ENCODE results near the gene PTRHD1. TPM values are rescaled to one million over a fixed set of nuclear protein-coding genes. Genes with fewer than 3 reads are reported as not detected.

PTRHD1 gene
- total RNA-seq, 1 experiment from 2014 or later, result 51.0 TPM

DNA sequence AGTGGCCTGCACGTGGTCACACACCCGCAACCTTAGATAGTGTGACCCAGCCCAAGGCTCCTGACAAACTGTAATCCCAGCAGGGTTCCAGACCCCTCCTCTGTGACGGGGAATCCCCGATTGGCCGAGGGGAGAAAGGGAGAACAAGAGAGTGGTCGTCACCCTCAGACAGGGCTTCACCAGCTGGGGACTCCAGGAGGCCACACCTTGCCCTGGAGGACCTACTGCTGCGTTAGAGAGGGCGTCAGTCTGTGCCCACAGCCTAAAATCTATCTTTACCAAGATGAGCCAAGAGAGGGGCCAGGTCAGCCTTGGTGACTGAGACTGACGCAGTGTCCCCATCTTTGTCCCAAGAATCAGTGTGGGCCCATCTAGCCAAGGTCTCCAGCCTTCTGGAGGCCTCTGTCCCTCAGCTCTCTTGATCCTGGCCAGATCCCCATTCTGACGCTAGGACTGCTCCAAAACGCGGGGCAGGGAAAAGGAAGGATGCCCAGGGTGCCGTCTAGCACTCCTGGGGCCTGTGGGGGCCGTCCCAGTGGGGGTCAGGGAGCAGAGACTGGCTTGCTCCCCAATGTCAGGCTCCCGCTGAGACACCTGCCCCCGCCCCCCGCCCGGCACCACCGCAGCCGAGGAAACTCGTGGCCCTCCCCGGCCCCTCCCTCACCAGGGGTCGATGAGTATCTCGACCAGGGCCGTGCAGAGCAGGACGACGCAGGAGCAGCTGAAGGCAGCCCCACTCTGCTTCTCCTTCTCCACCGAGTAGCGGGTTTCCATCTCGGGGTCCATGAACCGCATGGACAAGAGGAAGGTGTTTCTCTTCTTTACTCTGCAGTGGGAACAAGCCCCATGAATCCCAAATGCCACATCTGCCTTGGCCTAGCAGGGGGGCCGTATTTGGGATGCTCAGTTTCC is 40.9 kb upstream of the PTRHD1 start:
- DNase-seq (ENCODE audit: low read depth in 1 of 2, low spot score in 2 of 2), result no peak
- no peaks in the 10 kb centered on the region for H3K9me3 ChIP-seq (replicated peaks)
- H3K27ac ChIP-seq, result no peak overlapping the region
- H3K4me3 ChIP-seq, result no peak overlapping the region
- no peaks in the 10 kb centered on the region for H3K27me3 ChIP-seq (replicated peaks)
- H3K36me3 ChIP-seq, result peaks cover 18% of the 10 kb centered on the region
- H3K4me1 ChIP-seq (replicated peaks), result peaks cover 10% of the 10 kb centered on the region

DNA sequence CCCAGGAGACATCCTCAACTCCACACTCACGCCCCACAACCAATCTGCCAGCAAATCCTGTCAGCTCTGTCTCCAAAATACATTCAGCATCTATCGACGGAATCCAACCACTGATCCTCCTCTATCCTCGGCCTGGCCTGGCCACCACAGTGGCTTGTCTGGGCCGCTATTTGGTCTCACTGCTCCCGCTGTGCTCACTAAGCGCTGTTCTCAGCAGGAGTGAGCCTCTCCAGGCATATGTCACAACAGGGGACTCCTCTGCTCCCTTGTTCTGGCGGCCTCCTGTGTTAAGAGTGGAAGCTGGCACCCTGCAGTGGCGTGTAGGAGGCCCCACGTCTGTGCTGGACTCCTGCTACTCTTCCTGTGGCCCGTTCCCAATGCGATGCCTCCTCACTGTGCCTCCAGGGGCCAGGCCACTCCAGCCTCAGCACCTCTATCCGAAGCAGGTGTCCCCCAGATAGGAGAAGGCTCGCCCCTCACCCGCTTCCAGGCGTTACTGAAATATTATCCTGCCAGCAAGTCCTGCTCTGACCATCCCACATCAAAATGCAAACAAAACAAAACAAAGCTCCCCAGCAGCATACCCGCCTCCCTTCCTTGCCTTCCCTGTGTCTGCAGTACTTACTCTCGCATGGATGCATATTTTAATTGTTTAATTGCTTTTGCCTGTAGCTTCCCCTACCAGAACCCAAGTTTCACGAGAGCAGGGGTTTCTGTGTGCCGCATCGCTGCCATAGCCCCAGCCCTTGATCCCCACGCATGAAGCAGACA is 39.9 kb upstream of the PTRHD1 start:
- no peaks in the 10 kb centered on the region for H3K27me3 ChIP-seq (replicated peaks)
- H3K9me3 ChIP-seq (replicated peaks), result no peaks in the 10 kb centered on the region
- peaks cover 18% of the 10 kb centered on the region for H3K36me3 ChIP-seq
- no peak overlapping the region for H3K4me3 ChIP-seq
- DNase-seq (ENCODE audit: low read depth in 1 of 2, low spot score in 2 of 2), result no peak
- H3K4me1 ChIP-seq (replicated peaks), result peaks cover 10% of the 10 kb centered on the region
- H3K27ac ChIP-seq, result no peak overlapping the region

DNA sequence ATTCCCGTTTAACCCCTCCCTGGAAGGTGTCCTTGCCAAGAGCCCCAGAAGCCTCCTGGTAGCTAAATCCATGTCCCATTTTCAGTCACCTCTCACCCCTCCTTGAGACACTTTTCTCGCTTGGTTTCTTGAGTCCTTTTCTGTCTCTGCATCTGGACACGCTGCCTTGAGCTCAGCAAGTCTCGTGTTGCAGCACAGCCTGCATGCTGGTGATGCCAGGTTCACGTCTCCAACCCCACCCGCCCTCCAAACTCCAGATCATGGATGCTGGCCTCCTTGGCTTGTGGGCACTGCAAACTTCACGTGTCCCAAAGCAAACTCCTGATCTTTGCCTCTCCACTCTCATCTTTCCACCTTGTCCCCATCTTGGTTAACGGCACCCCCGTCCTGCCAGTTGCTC is 39.3 kb upstream of the PTRHD1 start:
- no peaks in the 10 kb centered on the region for H3K9me3 ChIP-seq (replicated peaks)
- H3K4me3 ChIP-seq, result no peak overlapping the region
- no peak overlapping the region for H3K27ac ChIP-seq
- no peaks in the 10 kb centered on the region for H3K27me3 ChIP-seq (replicated peaks)
- peaks cover 14% of the 10 kb centered on the region for H3K4me1 ChIP-seq (replicated peaks)
- H3K36me3 ChIP-seq, result peaks cover 21% of the 10 kb centered on the region
- no peak for DNase-seq (ENCODE audit: low read depth in 1 of 2, low spot score in 2 of 2)

DNA sequence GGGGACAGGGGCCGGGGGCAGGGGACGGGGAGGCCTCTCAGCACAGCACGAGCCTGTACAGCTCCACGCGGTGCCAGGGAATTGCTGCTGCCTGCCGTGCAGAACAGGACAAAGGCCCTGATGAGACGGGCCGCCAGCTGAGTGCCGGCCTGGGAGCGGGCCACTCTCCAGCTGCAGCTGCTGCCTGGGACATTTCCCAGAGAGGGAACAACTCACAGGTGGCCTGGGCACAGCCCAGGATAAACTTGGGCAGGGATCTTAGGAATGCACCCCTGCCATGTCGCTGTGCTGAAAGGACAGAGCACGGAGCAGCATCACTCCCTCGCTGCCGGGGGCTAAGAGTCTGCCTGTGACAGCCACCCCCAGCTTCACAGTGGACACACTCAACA is 38.9 kb upstream of the PTRHD1 start:
- Histone ChIP-seq H3K36me3 (peaks cover 26% of the 10 kb centered on the region), H3K27ac (no peak overlapping the region), H3K9me3 (replicated peaks) (no peaks in the 10 kb centered on the region), H3K4me1 (replicated peaks) (peaks cover 17% of the 10 kb centered on the region), H3K27me3 (replicated peaks) (no peaks in the 10 kb centered on the region), H3K4me3 (no peak overlapping the region)
- no peak for DNase-seq (ENCODE audit: low read depth in 1 of 2, low spot score in 2 of 2)

DNA sequence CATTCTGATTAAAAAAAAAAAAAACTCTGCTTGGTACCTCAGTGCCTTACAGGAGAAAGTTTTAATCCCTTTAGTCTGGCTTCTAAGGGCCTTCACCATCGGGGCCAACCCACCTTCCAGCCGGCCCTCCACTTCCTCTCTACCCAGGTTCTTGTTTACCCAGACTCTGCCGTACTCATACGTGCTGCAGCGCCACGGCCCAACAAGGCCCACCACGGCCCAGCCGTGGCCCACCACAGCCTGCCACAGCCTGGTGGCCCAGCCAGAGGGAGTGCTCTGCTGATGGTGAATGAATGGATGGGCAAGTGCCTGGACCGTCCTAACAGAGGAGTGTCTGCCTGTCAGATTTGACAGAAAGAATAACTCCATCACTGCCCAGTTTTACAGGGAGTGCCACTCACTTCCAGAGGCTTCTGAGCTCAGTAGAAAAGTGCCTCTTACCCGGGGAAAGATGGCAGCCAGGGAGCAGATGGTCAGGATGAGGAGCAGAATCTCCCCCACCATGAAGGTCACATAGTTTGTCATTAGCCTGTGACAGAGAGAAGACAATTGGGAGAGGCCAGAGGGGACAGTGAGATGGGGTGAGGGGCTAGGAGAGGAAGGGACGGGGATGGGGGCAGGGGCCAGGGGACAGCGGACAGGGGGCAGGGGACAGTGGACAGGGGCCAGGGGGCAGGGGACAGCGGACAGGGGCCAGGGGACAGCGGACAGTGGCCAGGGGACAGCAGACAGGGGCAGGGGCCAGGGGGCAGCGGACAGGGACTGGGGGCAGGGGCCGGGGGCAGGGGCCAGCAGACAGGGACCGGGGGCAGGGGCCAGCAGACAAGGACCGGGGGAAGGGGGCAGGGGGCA is 38.3 kb upstream of the PTRHD1 start:
- peak in 1 of 2 experiments; percentile 11 for DNase-seq (ENCODE audit: low read depth in 1 of 2, low spot score in 2 of 2)
- peaks cover 28% of the 10 kb centered on the region for H3K36me3 ChIP-seq
- H3K27ac ChIP-seq, result no peak overlapping the region
- no peaks in the 10 kb centered on the region for H3K27me3 ChIP-seq (replicated peaks)
- no peak overlapping the region for H3K4me3 ChIP-seq
- H3K4me1 ChIP-seq (replicated peaks), result peaks cover 17% of the 10 kb centered on the region
- no peaks in the 10 kb centered on the region for H3K9me3 ChIP-seq (replicated peaks)

DNA sequence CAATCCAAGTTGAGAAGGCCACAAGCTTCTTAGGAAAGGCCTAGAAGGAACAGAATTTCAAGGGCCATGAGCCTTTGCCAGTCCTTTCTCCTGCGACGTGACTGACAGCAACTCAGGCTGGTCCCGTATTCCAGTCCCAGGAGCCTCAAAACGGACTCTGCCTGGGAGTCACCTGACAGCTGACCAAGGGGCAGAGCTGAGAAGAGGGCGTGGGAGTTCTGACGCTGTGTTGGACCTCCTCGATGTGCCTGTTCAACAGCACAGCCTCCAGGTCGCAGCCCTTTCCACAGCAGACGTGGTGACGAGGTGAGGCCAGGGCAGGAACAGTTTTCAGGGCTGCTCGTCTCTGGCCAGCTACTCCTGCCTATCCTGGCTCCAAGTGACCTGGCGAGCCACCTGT is 37.6 kb upstream of the PTRHD1 start:
- peaks cover 16% of the 10 kb centered on the region for H3K4me1 ChIP-seq (replicated peaks)
- peak in 1 of 2 experiments; percentile 32 for DNase-seq (ENCODE audit: low read depth in 1 of 2, low spot score in 2 of 2)
- H3K27me3 ChIP-seq (replicated peaks), result no peaks in the 10 kb centered on the region
- no peak overlapping the region for H3K27ac ChIP-seq
- peaks cover 22% of the 10 kb centered on the region for H3K36me3 ChIP-seq
- no peak overlapping the region for H3K4me3 ChIP-seq
- no peaks in the 10 kb centered on the region for H3K9me3 ChIP-seq (replicated peaks)

DNA sequence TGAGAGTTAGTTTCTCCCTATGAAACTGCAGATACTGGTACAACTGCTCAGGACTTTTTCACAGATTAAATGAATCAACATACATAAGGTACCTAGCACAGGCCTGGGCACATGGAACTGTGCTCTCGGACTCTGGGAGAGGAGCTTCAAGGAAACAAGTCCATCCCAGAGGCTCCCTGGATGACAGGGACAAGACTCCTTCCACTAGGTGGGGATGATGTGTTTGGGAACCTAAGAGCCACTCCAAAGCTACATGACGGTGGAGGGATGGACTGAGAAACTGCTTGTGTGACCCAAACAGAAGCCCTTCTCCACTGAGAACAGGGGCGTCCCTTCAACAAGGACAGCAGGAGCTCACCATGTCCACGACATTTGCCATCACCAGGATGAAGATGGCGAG is 37.2 kb upstream of the PTRHD1 start:
- Histone ChIP-seq H3K27me3 (replicated peaks) (no peaks in the 10 kb centered on the region), H3K27ac (no peak overlapping the region), H3K36me3 (peaks cover 22% of the 10 kb centered on the region), H3K4me1 (replicated peaks) (peaks cover 12% of the 10 kb centered on the region), H3K9me3 (replicated peaks) (no peaks in the 10 kb centered on the region), H3K4me3 (no peak overlapping the region)
- DNase-seq (ENCODE audit: low read depth in 1 of 2, low spot score in 2 of 2), result peak in 1 of 2 experiments; percentile 27

DNA sequence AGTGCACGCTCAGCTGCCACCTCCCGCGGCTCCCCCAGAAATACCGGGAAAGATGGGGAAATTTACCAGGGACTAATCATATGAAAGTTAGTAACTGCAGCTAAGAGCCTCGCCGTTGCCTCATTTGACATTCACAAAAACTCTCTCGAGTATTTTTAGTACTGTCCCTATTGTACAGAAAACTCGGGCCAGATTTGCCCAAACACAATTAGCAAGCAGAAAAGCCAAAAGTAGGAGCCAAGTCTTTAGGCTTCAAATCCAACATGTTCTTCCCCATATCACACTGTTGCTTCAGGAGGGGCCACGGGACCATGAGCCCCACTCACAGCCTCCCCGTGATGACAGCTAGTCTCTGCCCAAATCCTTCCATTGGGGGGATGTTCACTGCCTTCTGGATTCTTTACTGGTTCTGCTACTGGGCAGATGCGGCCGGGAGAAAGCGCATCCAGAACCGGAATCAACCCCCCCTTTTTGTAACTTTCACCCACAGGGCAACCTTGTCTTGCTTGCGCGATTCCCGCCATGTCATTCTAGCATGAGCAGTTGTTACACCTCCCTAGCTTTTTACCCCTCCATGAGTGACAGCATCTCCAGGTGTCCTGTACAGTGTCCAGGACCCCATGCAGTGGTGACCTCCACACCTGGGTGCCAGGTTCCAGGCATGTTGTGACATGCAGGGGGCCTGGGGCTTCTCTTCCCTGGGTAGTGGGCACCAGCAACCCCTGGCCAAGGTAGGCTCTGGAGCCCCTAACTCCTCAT is 35.2 kb upstream of the PTRHD1 start:
- peak in 1 of 2 experiments; percentile 27 for DNase-seq (ENCODE audit: low read depth in 1 of 2, low spot score in 2 of 2)
- Histone ChIP-seq H3K4me1 (replicated peaks) (peaks cover 7% of the 10 kb centered on the region), H3K4me3 (no peak overlapping the region), H3K9me3 (replicated peaks) (no peaks in the 10 kb centered on the region), H3K27ac (no peak overlapping the region), H3K27me3 (replicated peaks) (no peaks in the 10 kb centered on the region), H3K36me3 (peaks cover 30% of the 10 kb centered on the region)

DNA sequence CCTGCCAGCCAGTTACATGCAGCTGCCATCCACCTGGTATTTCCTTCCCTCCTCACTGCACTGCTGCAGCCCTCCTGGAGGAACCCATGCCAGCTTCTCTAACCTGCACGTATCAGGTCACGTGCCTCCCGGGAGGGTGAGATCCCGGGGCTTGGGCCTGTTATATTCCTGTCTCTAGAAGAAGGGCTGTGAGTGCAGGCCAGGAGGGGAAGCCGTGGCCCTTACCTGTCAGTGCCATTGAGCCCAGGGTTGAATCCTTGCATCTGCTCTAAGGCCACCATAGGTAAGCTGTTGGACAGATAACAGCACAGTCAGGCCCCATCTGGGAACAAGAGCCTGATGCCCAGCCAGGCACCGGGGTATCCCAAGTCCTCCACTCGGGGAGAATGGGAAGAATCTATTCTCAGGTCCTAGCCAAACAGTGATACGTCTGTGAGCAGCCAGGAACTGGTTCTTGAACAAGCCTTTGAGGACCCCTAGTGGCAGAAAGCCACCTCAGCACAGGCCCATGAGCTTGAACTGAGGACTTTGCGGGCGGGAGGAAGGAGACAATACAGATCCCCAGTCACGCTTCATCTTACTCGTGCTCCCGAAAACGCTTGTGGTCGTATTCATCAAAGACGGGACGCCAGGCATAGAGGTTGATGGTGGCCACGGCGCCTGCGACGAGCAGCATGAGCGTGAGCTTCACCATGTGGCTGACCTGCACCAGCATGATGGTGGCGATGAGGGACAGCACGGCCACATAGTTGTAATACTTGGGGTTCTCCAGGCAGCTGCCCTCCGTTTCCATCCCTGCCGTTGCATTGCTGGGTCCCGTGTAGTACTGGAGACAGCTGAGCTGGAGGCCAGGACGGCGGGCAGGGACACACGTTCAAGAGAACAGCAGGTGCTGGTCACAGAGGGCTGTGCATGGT is 34.4 kb upstream of the PTRHD1 start:
- Histone ChIP-seq H3K27me3 (replicated peaks) (no peaks in the 10 kb centered on the region), H3K36me3 (peaks cover 37% of the 10 kb centered on the region), H3K9me3 (replicated peaks) (no peaks in the 10 kb centered on the region), H3K27ac (no peak overlapping the region), H3K4me1 (replicated peaks) (peaks cover 7% of the 10 kb centered on the region), H3K4me3 (no peak overlapping the region)
- peak; percentile 66 to 83 for DNase-seq (ENCODE audit: low read depth in 1 of 2, low spot score in 2 of 2)

DNA sequence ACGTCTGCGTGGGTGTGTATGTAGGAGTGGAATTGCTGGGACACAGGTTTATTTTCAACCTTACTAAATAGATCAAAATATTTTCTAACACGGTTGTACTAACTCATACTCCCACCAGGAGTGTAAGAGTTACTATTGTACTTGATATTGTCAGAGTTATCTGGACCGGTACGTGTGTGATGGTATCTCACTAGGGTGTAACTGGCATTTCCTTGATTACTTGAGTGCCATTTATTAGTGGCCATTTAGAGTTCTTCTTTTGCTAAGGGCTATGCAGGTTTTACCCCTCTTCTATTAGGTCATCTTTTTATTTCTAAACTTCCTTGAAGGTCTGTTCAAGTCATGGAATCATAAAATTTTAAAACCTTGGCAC is 33.6 kb upstream of the PTRHD1 start:
- Histone ChIP-seq H3K4me1 (replicated peaks) (peaks cover 7% of the 10 kb centered on the region), H3K27me3 (replicated peaks) (no peaks in the 10 kb centered on the region), H3K27ac (no peak overlapping the region), H3K4me3 (no peak overlapping the region), H3K9me3 (replicated peaks) (no peaks in the 10 kb centered on the region), H3K36me3 (peaks cover 46% of the 10 kb centered on the region)
- no peak for DNase-seq (ENCODE audit: low read depth in 1 of 2, low spot score in 2 of 2)

DNA sequence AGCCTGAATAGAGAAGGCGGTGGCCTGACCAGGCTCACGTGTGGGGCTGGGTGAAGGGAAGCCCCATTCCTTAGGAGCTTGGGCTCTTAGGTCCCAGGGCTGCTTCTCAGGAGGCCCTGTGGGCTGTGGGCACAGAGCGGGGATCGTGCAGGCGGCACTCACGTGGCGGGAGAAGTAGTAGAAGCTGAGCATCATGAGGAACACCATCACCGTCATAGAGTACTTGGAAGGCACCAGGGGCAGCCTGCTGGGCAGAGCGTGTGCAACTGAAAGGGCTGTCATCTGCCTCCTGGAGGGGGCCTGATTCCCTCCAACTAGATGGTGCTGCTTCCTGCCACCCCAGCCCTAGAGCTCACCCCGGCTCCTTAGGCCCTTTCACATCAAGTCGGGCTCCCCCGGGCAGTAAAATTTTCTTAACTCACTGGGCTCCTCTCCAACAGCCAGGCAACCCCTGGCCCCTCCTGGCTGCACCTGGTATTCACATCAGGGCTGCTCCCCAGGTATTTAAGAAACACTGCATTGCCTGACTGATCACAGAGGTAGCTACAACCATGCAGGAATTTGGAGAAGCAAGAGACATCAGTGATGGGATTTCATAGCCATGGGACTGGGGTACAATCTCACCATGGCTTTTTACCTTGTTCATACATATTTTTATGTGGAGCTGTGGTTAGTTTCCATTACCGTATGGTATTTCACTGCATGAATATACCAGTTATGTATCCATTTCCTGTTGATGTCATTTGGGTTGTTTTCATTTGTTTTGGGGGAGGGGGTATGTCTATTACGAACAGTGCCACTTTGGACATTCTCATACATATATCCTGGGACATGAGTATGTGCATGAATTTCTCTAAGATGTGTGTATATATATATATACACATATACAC is 32.9 kb upstream of the PTRHD1 start:
- no peaks in the 10 kb centered on the region for H3K9me3 ChIP-seq (replicated peaks)
- H3K4me3 ChIP-seq, result no peak overlapping the region
- H3K4me1 ChIP-seq (replicated peaks), result peaks cover 7% of the 10 kb centered on the region
- DNase-seq (ENCODE audit: low read depth in 1 of 2, low spot score in 2 of 2), result no peak
- H3K27me3 ChIP-seq (replicated peaks), result no peaks in the 10 kb centered on the region
- H3K36me3 ChIP-seq, result peaks cover 52% of the 10 kb centered on the region
- no peak overlapping the region for H3K27ac ChIP-seq

Data from SJSA1 (cell line).